Right lobe of liver (tissue), 4 donors: ENCODE measurements around the gene CST8.

Source experiments
- POLR2A ChIP-seq: fragments of 450-650 bp; IDR thresholded peaks from one replicate; pipeline ENCODE4 v1.6.1; 2017; ENCODE audit warnings: antibody characterized with exemption, mild to moderate bottlenecking
- TF ChIP-seq, protein P1 (sequence below), 4 donors: fragments of 200-600 bp in 3 of 4; fragments of 450-650 bp in 1 of 4; IDR thresholded peaks; one replicate each; pipeline versions ENCODE4 v1.5.1 to v1.8.0; 2016 to 2022; ENCODE audit warnings: antibody characterized with exemption in 4 of 4, mild to moderate bottlenecking in 2 of 4
- donor health status: DM: no; HTN: no; CAD: no.
- donor health status: DM: no; HTN: no; CAD: no.
- donor health status: DM: no; HTN: yes; CAD: no.

GRCh38 chr20:23455639-23456038 lies 35.3 kb upstream of the CST8 start:
- TF ChIP-seq, protein P1, sequence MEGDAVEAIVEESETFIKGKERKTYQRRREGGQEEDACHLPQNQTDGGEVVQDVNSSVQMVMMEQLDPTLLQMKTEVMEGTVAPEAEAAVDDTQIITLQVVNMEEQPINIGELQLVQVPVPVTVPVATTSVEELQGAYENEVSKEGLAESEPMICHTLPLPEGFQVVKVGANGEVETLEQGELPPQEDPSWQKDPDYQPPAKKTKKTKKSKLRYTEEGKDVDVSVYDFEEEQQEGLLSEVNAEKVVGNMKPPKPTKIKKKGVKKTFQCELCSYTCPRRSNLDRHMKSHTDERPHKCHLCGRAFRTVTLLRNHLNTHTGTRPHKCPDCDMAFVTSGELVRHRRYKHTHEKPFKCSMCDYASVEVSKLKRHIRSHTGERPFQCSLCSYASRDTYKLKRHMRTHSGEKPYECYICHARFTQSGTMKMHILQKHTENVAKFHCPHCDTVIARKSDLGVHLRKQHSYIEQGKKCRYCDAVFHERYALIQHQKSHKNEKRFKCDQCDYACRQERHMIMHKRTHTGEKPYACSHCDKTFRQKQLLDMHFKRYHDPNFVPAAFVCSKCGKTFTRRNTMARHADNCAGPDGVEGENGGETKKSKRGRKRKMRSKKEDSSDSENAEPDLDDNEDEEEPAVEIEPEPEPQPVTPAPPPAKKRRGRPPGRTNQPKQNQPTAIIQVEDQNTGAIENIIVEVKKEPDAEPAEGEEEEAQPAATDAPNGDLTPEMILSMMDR (IDR thresholded peaks at IDR 0.05), result no peak
- TF ChIP-seq POLR2A, result no peak
